ENCODE measurements around the gene DAP3. TPM values are rescaled to one million over a fixed set of nuclear protein-coding genes. Genes with fewer than 3 reads are reported as not detected.

Gene DAP3
- total RNA-seq, 1 experiment from 2014 or later: 72.5 TPM

- no peak for DNase-seq (ENCODE audit: low read depth)
Observed at GRCh38 chr1:155769257-155769656, 80.4 kb downstream of the DAP3 start.

GRCh38 chr1:155773221-155773620, 84.3 kb downstream of the DAP3 start:
- DNase-seq (ENCODE audit: low read depth): no peak

GRCh38 chr1:155776414-155776813, 87.5 kb downstream of the DAP3 start:
- DNase-seq (ENCODE audit: low read depth): peak; percentile 61

- DNase-seq (ENCODE audit: low read depth): no peak
Observed at GRCh38 chr1:155777582-155777981, 88.7 kb downstream of the DAP3 start.

Other genes with a start within 250 kb of the DAP3 start
- 12.7 and 13.4 TPM in 2 replicates for gene ASH1L, start 126.3 kb upstream of the DAP3 start, total RNA-seq (2014; rRNA removed; shearing (Covaris generic))
- 26.0 and 27.4 TPM in 2 replicates for gene MSTO1, start 78.9 kb upstream of the DAP3 start, total RNA-seq (2014; rRNA removed; shearing (Covaris generic))
- 33.8 and 40.3 TPM in 2 replicates for gene YY1AP1, start 317 bp upstream of the DAP3 start, total RNA-seq (2014; rRNA removed; shearing (Covaris generic))
- gene GON4L, start 168.1 kb downstream of the DAP3 start, total RNA-seq (2014; rRNA removed; shearing (Covaris generic)): 16.2 and 16.9 TPM in 2 replicates
- gene SYT11, start 170.5 kb downstream of the DAP3 start, total RNA-seq (2014; rRNA removed; shearing (Covaris generic)): 15.0 and 16.9 TPM in 2 replicates
- gene RIT1, start 222.3 kb downstream of the DAP3 start, total RNA-seq (2014; rRNA removed; shearing (Covaris generic)): 9.1 and 10.1 TPM in 2 replicates
- gene KHDC4, start 245.3 kb downstream of the DAP3 start, total RNA-seq (2014; rRNA removed; shearing (Covaris generic)): 31.2 and 36.2 TPM in 2 replicates

All from HT1080 (cell line).